SH-SY5Y (cell line): ENCODE measurements around the gene TLR9.

Experiments
- GATA2 ChIP-seq: IDR thresholded peaks from 2 replicates; pipeline ENCODE4 v1.6.1; 2011; ENCODE audit warnings: mild to moderate bottlenecking, low read depth, low read length
- GATA3 ChIP-seq: IDR thresholded peaks from 2 replicates; pipeline ENCODE4 v1.6.1; 2011; ENCODE audit warnings: low read depth, mild to moderate bottlenecking, low read length, moderate library complexity

TLR9 gene

DNA sequence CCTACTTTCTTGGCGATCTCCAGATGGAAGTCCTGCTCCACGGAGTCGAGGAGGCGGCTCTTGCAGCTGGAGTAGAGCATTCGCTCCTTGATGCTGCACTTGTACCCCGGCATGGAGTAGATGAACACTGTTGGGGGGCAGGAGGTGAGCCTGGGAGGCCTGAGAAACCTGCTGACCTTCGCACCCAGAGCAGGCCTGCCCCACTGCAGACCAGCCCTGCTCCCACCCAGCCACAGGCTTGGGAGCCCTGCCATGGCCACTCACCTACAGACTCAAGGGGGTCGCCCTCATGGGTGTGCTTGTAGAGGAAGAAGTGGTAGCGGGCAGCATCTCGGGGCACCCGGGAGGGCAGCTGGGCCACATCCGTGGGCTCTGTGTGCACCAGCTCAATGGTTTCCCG, 4.2 kb upstream of the TLR9 start:
- TF ChIP-seq GATA3: no peak
- no peak for TF ChIP-seq GATA2

GRCh38 chr3:52228751-52229291, 3.4 kb upstream of the TLR9 start:
- no peak for TF ChIP-seq GATA3
- TF ChIP-seq GATA2: no peak

- TF ChIP-seq GATA2 (no peak), GATA3 (no peak)
These were observed 2.8 kb upstream of the TLR9 start for GRCh38 chr3:52228266-52228665.

DNA sequence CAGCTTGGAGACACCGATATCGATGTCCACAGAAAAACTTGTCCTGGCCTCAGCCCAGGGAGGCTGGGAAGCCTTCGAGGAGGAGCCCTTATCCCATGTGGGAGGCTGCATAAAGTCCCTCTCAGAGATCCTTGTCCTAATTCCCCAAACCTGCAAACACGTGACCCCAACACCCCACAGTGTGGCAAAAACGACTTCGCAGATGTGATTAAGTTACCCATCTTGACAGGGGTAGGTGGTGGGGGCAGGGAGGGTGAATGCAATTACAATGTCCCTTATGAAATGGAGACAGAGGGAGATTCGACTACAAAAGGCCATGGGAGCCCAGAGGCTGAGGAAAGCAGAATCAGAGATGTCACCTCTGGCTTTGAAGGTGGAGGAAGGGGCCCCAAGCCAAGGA, 2.3 kb upstream of the TLR9 start:
- TF ChIP-seq GATA2 (no peak), GATA3 (no peak)

GRCh38 chr3:52227117-52227516, 1.7 kb upstream of the TLR9 start:
- TF ChIP-seq GATA2 (no peak), GATA3 (no peak)

GRCh38 chr3:52226229-52226817, 878 bp upstream of the TLR9 start:
- TF ChIP-seq GATA3 (no peak), GATA2 (no peak)

DNA sequence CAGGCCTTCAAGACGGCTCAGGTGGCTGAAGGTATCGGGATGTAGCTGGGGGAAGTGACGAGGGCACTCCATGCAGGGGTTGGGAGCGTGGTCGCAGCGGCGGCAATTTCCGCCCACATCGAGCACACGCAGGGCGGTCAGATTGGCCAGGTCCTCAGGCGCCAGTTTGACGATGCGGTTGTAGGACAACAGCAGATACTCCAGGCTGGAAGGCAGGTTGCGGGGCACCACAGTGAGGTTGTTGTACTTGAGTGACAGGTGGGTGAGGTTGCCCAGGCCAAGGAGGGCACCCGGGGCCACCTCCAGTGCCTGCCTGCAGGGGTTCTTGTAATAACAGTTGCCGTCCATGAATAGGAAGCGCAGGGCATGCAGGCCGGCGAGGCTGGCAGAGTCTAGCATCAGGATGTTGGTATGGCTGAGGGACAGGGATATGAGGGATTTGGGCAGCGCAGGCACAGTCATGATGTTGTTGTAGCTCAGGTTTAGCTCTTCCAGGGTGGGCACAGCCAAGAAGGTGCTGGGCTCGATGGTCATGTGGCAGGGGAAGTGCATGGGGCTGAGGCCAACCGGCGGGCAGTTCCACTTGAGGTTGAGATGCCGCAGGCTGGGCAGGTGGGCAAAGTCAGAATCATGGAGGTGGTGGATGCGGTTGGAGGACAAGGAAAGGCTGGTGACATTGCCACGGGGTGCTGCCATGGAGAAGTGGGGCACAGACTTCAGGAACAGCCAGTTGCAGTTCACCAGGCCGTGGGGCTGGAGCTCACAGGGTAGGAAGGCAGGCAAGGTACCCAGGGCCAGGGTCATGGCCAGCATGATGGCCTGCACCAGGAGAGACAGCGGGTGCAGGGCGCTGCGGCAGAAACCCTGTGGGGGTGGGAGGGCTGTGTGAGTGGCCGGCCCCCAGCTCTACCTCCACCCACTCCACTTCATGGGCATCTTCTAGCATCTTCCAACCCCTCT, 1.7 kb downstream of the TLR9 start:
- no peak for TF ChIP-seq GATA2

GRCh38 chr3:52222319-52223221, 2.9 kb downstream of the TLR9 start:
- TF ChIP-seq GATA3 (no peak), GATA2 (no peak)

- TF ChIP-seq GATA2 (no peak), GATA3 (no peak)
These were observed 3.7 kb downstream of the TLR9 start for GRCh38 chr3:52221563-52222318.

GRCh38 chr3:52221141-52221562, 4.3 kb downstream of the TLR9 start:
- TF ChIP-seq GATA2 (no peak), GATA3 (no peak)

- no peak for TF ChIP-seq GATA2
- no peak for TF ChIP-seq GATA3
These were observed 4.9 kb downstream of the TLR9 start for GRCh38 chr3:52220380-52221026.

DNA sequence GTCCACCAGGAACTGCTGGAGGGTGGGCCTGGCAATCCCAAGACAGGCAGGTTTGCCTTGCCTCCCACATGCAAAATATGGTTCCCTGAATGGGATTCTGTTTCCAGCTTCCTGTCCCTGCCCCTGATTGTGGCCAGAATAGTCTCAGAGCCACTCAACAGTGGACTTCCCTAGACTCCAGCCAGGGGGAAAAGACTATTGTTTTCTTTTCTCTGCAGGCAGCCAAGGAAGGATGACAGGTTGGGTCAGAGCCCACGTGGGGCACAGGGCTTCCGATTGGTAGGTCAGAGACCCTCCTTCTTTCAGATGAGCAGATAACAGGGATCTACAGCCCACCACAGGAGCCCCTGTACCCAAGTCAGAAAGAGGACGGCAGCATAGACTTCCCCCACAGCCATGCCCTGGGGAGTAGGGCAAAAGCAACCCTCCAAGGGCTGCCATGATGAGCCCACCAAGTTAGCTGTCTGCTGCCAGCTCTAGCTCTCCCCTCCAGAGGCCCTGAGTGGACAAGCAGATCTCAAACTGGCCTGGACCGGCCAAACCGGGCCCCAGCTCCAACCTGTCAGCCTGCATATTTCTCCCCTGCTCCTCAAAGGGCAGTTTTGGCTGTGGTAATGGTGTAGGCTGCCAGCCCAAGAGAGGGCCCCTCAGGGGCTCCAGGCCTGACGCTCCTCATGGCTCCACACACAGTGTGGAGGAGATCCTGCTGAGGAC, 6.4 kb downstream of the TLR9 start:
- no peak for TF ChIP-seq GATA2
- no peak for TF ChIP-seq GATA3
